Measurements from ENCODE around the gene RABIF.
A peak's percentile ranks its signal among the peaks of the same experiment; 100 is the strongest.

The RABIF gene

GRCh38 chr1:202871367-202871766 lies 17.6 kb downstream of the RABIF start:
- DNase-seq = no peak

- no peak for DNase-seq
Measured at GRCh38 chr1:202862679-202863560, 26.0 kb downstream of the RABIF start.

- DNase-seq = peak; percentile 93
Measured at GRCh38 chr1:202861420-202862132, 27.4 kb downstream of the RABIF start.

GRCh38 chr1:202860744-202861419 lies 28.1 kb downstream of the RABIF start:
- DNase-seq = peak; percentile 86

- DNase-seq = no peak
Measured at GRCh38 chr1:202858789-202859414, 30.0 kb downstream of the RABIF start.

- no peak for DNase-seq
Measured at GRCh38 chr1:202858331-202858730, 30.6 kb downstream of the RABIF start.

GRCh38 chr1:202857136-202857610 lies 31.8 kb downstream of the RABIF start:
- no peak for DNase-seq

- no peak for DNase-seq
Measured at GRCh38 chr1:202856014-202856413, 32.9 kb downstream of the RABIF start.

- no peak for DNase-seq
Measured at GRCh38 chr1:202854787-202855186, 34.2 kb downstream of the RABIF start.

GRCh38 chr1:202852163-202852904 lies 36.6 kb downstream of the RABIF start:
- DNase-seq = peak; percentile 58

- no peak for DNase-seq
Measured at GRCh38 chr1:202850593-202851362, 38.2 kb downstream of the RABIF start.

- DNase-seq = no peak
Measured at GRCh38 chr1:202848191-202848542, 40.8 kb downstream of the RABIF start.

- no peak for DNase-seq
Measured at GRCh38 chr1:202844935-202845334, 44.0 kb downstream of the RABIF start.

- no peak for DNase-seq
Measured at GRCh38 chr1:202844259-202844658, 44.7 kb downstream of the RABIF start.

GRCh38 chr1:202843081-202843480 lies 45.9 kb downstream of the RABIF start:
- DNase-seq = peak; percentile 29

GRCh38 chr1:202837746-202838262 lies 51.1 kb downstream of the RABIF start:
- DNase-seq = no peak

GRCh38 chr1:202836623-202837403 lies 52.1 kb downstream of the RABIF start:
- DNase-seq = no peak

GRCh38 chr1:202835548-202836072 lies 53.3 kb downstream of the RABIF start:
- DNase-seq = no peak

- no peak for DNase-seq
Measured at GRCh38 chr1:202834771-202835547, 54.0 kb downstream of the RABIF start.
